Type B pancreatic cell (in vitro differentiated cells): Measurements from ENCODE around the gene ASB10. TPM values are rescaled to one million over a fixed set of nuclear protein-coding genes. Genes with fewer than 3 reads are reported as not detected.

Experiments used
- DNase-seq: peaks from one replicate; pipeline ENCODE4 v3.0.0; 2021; ENCODE audit warnings: mixed read lengths; ENCODE audit not compliant: unreplicated experiment; ENCODE audit errors: extremely low spot score
- H3K27ac Mint-ChIP-seq: 2 replicates; pipeline ENCODE4 v1.8.0; 2021; ENCODE audit warnings: mild to moderate bottlenecking, mixed read lengths
- H3K27me3 Mint-ChIP-seq: 2 replicates; pipeline ENCODE4 v1.8.0; 2021; ENCODE audit warnings: mixed read lengths
- H3K36me3 Mint-ChIP-seq: 2 replicates; pipeline ENCODE4 v1.8.0; 2021; ENCODE audit warnings: mixed read lengths
- H3K4me1 Mint-ChIP-seq: one replicate; pipeline ENCODE4 v1.8.0; 2021; ENCODE audit warnings: mixed read lengths; ENCODE audit not compliant: unreplicated experiment
- H3K4me3 Mint-ChIP-seq: 2 replicates; pipeline ENCODE4 v1.8.0; 2021; ENCODE audit warnings: mild to moderate bottlenecking, mixed read lengths
- H3K9me3 Mint-ChIP-seq: 2 replicates; pipeline ENCODE4 v1.8.0; 2021; ENCODE audit warnings: mixed read lengths
- total RNA-seq: library from RNA; stranded (reverse); gene quantifications from 2 replicates; pipeline ENCODE4 v1.2.1, GENCODE V29; 2021; ENCODE audit warnings: low replicate concordance
- TF ChIP-seq, protein P1 (sequence below): fragments of 200-600 bp; sonication (generic); conservative IDR thresholded peaks from 2 replicates; pipeline ENCODE4 v1.5.0; 2021; ENCODE audit warnings: antibody characterized with exemption, mild to moderate bottlenecking

Gene ASB10
- total RNA-seq, 1 donor from 2014 or later = not detected

DNA sequence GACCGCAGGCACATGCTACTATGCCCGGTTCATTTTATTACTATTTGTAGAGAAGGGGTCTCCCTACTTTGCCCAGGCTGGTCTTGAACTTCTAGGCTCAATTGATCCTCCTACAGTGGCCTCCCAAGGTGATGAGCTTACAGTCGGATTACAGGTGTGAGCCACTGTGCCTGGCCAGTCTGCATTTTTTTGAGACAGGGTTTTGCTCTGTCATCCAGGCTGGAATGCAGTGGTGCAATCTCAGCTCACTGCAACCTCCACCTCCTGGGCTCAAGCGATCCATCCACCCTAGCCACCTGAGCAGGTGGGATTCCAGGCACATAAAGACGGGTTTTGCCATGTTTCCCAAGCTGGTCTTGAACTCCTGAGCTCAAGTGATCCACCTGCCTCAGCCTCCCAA lies 25.6 kb upstream of the ASB10 start:
- no peak for DNase-seq
- Mint-ChIP-seq H3K36me3 (peaks cover 21% of the 10 kb centered on the region), H3K27ac (no peak overlapping the region), H3K9me3 (no peaks in the 10 kb centered on the region), H3K4me3 (no peak overlapping the region), H3K4me1 (no peaks in the 10 kb centered on the region), H3K27me3 (peaks cover 9% of the 10 kb centered on the region)
- TF ChIP-seq, protein P1, sequence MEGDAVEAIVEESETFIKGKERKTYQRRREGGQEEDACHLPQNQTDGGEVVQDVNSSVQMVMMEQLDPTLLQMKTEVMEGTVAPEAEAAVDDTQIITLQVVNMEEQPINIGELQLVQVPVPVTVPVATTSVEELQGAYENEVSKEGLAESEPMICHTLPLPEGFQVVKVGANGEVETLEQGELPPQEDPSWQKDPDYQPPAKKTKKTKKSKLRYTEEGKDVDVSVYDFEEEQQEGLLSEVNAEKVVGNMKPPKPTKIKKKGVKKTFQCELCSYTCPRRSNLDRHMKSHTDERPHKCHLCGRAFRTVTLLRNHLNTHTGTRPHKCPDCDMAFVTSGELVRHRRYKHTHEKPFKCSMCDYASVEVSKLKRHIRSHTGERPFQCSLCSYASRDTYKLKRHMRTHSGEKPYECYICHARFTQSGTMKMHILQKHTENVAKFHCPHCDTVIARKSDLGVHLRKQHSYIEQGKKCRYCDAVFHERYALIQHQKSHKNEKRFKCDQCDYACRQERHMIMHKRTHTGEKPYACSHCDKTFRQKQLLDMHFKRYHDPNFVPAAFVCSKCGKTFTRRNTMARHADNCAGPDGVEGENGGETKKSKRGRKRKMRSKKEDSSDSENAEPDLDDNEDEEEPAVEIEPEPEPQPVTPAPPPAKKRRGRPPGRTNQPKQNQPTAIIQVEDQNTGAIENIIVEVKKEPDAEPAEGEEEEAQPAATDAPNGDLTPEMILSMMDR = no peak

DNA sequence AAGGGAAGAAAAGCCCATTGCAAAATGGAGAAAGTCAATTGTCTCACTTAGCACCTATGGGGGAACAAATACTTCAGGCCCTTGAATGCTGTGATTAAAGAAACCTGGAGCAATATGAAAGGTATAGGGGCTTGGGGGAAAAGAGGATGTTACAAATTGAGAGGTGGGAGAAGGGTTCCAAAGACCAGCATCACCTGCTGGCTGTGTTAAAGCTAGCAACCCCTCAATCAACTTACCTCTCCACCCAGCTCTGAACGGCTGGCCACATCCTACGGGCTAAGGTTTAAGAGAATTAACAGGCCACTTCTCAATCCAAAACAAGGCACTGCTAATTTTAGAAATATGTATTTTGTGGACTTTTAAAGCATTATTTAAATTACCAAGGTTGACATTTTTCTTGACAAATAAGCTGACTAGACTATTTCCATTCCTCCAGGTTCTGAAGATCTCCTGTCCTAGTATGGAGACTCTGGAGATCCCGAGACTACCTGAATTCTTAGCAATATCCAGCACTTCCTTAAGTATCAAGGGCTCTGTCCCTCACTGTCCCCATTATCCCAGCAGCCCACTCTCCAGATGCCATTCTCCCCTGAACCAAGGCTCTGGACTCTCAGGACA lies 24.2 kb upstream of the ASB10 start:
- TF ChIP-seq, protein P1 = no peak
- DNase-seq = no peak
- Mint-ChIP-seq H3K36me3 (peaks cover 21% of the 10 kb centered on the region), H3K4me3 (no peak overlapping the region), H3K9me3 (no peaks in the 10 kb centered on the region), H3K27ac (no peak overlapping the region), H3K4me1 (no peaks in the 10 kb centered on the region), H3K27me3 (peaks cover 17% of the 10 kb centered on the region)

DNA sequence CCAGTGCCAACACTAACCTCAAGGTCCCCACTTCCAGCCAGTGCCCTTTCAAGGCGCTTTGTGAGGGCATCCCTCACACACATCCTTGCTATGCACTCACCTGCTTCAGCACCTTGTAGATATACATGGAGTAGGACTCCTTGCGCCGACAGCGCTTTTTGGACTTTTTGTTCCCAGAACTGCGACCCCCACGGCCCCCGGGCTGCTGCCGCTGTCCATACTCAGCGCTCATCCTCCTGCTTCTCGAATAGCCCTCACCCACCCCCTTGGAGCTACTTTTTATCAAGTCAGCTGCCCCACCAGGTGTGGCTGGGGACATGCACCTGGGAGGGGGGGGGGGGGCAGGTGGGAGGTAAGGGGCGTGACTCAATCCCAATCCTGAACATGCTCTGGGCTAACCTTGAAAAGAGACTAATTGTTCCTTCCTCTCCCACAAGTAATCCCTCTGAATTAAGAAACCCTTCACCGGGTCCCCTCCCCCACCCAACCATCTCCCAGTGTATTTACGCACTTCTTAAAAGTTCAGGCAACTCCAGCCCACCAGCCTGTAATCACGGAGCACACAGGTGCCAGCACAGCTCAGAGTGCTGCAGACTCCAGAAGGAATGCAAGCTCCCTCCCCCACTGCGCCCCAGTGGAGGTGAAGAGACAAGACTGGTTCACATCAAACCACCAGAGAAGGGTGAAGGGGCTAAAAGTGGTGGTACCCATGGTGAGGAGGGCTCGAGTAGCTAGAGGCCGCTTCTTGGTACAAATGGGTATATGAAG lies 23.2 kb upstream of the ASB10 start, which contains the start of gene H2BK1:
H2BK1 (minus strand) TSS at position 402 of the 768 bp plus-strand sequence; CDS start at position 232, 170 bp downstream.
- H3K27me3 Mint-ChIP-seq = peaks cover 24% of the 10 kb centered on the region
- no peaks in the 10 kb centered on the region for H3K4me1 Mint-ChIP-seq

DNA sequence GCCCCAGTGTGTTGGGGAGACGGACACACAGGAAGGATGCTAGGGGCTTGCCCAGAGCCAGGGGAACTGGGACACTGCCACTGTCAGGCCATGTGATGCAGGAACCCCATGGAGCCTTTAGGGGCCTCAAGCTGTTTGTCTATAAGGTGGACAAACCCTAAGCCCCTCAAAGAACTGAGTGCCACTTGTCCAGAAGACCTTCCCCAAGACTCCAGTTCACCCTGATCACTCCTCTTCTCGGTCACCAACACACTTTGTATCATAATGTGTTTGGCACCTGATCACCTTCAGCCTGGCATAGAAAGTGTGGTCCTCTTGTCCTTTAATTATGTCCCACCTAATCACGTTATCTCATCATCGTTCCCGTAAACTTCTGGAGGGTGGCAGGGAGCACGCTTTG lies 22.5 kb upstream of the ASB10 start:
- peaks cover 31% of the 10 kb centered on the region for H3K27me3 Mint-ChIP-seq
- TF ChIP-seq, protein P1 = no peak
- no peak overlapping the region for H3K4me3 Mint-ChIP-seq
- no peak for DNase-seq
- no peaks in the 10 kb centered on the region for H3K9me3 Mint-ChIP-seq
- H3K27ac Mint-ChIP-seq = no peak overlapping the region
- no peaks in the 10 kb centered on the region for H3K4me1 Mint-ChIP-seq
- H3K36me3 Mint-ChIP-seq = peaks cover 9% of the 10 kb centered on the region

More for the DNA sequence above, 23.2 kb upstream of the ASB10 start, which contains the start of gene H2BK1:
- Mint-ChIP-seq H3K27ac (no peak within 1 kb of the TSS), H3K4me3 (no peak within 1 kb of the TSS), H3K9me3 (no peaks in the 10 kb centered on the region), H3K36me3 (peaks cover 14% of the 10 kb centered on the region)
- DNase-seq = no peak
- TF ChIP-seq, protein P1 = no peak

DNA sequence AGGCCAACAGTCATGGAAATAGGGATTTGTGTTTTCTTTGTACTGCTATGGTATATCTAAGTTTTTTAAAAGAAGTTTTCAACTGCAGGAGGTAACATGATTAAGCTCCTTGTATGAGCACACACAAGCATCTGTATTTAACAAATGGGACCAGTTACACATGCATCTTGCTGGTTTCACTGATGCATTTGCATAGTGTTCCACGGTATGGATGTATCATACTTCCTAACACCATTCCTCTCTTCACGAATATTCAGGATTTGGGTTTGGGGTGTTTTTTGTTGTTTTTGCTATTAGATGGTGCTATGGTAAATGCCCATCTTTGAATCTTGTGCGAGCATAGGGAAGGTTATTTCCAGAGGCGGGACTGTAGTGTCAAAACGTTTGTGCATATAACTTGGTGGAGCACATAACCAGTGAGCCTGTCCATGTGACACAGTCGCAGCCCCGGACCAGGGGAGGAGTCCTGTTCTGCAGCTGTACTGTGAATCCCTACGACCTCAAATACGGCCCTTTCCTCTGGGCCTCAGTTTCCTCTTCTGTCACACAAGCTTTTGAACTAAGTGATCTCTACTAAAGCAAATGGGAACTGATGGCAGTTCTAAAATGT lies 21.3 kb upstream of the ASB10 start:
- H3K27me3 Mint-ChIP-seq = peaks cover 36% of the 10 kb centered on the region
- DNase-seq = no peak
- no peak overlapping the region for H3K4me3 Mint-ChIP-seq
- no peaks in the 10 kb centered on the region for H3K4me1 Mint-ChIP-seq
- H3K27ac Mint-ChIP-seq = no peak overlapping the region
- no peaks in the 10 kb centered on the region for H3K9me3 Mint-ChIP-seq
- peaks cover 3% of the 10 kb centered on the region for H3K36me3 Mint-ChIP-seq
- TF ChIP-seq, protein P1 = no peak
